ENCODE results near the gene NCSTN.

NCSTN gene

DNA sequence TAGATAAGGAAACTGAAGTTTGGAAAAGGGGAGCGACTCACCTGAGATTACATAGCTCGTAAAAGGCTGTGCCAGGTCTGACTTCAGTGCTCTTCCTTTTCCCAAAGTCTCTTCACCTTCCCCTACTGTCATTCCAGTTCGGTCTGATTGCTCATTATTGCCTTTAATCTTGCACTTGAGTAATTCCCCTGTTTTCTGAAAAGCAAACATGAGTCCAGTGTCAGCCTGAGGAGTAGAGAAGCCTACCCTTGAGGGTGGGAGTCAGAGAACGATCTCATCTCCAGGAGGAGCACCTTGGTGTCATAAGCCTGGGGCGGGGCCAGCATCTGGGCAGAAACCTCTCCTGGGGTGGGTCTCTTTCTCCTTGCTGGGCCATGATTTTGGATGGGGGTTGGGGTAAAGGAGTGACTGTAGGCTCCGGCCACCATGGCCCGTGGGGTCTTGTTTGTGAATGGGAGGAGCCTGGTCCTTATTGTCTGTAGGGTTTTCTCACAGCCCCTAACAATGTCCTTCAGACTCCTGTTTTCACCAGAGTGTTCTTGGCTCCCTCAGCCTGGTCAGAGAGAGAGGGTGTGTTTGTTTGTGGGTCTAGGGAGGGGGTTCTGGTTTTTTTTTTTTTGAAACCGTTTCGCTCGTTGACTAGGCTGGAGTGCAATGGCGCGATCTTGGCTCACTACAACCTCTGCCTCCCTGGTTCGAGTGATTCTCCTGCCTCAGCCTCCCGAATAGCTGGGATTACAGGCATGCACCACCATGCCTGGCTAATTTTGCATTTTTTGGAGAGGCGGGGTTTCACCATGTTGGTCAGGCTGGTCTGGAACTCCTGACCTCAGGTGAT is 63.2 kb downstream of the NCSTN start:
- 96 to 99% methylated on average over 10 to 14 of the region's 15 CpGs for WGBS, 2 experiments (ENCODE audit: insufficient coverage in 2 of 2)
- H3K4me3 ChIP-seq (ENCODE audit: extremely low read depth, insufficient read depth, low read length, poor library complexity, severe bottlenecking): no peak overlapping the region
- H3K27ac ChIP-seq (ENCODE audit: low read depth, low read length, severe bottlenecking): no peak overlapping the region
- no peaks in the 10 kb centered on the region for H3K9me3 ChIP-seq (ENCODE audit: control insufficient read depth, low read length)
- H3K4me1 ChIP-seq (ENCODE audit: control insufficient read depth, insufficient read depth, low read length, poor library complexity, severe bottlenecking): peaks cover 45% of the 10 kb centered on the region
- H3K36me3 ChIP-seq (ENCODE audit: control insufficient read depth, insufficient read depth, low read length): peaks cover 7% of the 10 kb centered on the region

DNA sequence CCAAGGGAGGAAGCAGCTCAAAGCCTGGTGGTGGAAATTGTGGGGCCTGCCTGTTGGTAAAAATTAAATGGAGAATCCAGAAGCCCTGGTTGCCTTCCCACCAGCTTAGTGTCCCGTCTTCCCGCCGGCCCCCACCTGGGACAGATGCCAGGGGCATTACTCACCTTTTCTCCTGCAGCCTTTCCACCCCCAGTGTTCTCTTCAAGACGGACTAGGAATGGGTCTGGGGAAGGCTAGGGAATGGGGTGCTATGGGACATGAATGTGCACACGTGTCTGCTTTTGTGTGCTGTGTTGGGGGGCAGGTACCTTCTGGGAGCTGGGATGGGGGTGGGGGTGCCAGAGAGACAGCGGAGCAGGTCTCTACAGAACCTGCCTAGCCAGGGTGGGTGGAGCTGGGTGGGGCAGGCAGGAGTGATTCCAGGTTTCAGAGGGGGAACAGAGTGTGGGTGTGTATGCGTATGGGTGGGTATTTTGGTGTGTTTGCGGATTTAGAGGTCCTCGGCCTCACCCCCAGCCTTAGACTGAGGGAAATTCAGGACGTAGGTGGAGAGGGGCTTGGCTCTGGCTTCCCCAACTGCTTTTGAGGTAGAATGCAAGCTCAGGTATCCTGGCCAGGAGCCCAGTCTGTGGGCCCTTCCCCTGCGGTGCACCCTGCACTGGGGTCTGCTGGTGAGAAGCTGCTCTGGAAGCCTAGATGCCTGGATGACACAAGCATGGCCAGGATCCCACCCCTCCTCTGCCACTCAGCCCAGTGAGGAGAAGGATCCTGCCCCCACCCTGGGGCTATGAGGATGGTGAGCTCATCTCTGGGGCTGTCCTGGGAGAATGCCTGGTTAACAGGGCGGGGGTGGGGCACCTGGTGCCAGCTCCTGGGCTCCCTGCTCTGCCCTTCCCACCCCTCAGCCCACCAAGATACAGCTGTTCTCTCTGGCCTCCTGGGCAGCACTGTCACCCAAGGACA is 64.9 kb downstream of the NCSTN start:
- Histone ChIP-seq H3K36me3 (ENCODE audit: control insufficient read depth, insufficient read depth, low read length) (peaks cover 7% of the 10 kb centered on the region), H3K4me1 (ENCODE audit: control insufficient read depth, insufficient read depth, low read length, poor library complexity, severe bottlenecking) (peaks cover 28% of the 10 kb centered on the region), H3K27ac (ENCODE audit: low read depth, low read length, severe bottlenecking) (no peak overlapping the region), H3K9me3 (ENCODE audit: control insufficient read depth, low read length) (no peaks in the 10 kb centered on the region), H3K4me3 (ENCODE audit: extremely low read depth, insufficient read depth, low read length, poor library complexity, severe bottlenecking) (no peak overlapping the region)
- 79 to 84% methylated on average over 8 to 10 of the region's 12 CpGs for WGBS, 2 experiments (ENCODE audit: insufficient coverage in 2 of 2)

Measured in mesodermal cell (in vitro differentiated cells).